Measurements from ENCODE around the gene POLR1B. TPM values are rescaled to one million over a fixed set of nuclear protein-coding genes. Genes with fewer than 3 reads are reported as not detected.
"Not testable (repeated sequence)": the region's sequence is repeated elsewhere in the genome, so short reads cannot be mapped to it uniquely, and the experiment has no call there.

Gene POLR1B
- total and polyA plus RNA-seq, 10 of the 15 experiments (the other 5 are each of a cell fraction or from before 2014, with no cell fraction given), result 13.4 to 55.8 (median 35.9) TPM

GRCh38 chr2:112612283-112612682 lies 70.0 kb downstream of the POLR1B start:
- H3K27me3 ChIP-seq (replicated peaks in 1 of 2; ENCODE audit: control insufficient read depth in 2 of 2, insufficient read depth in 2 of 2, low read length in 1 of 2); H3K36me3 ChIP-seq (ENCODE audit: control insufficient read depth in 2 of 2, insufficient read depth in 2 of 2, low read length in 1 of 2); H3K27ac ChIP-seq (ENCODE audit: control insufficient read depth, insufficient read depth); H4K20me1 ChIP-seq (ENCODE audit: control insufficient read depth, insufficient read depth); intact Hi-C loops (cut with micrococcal nuclease; ENCODE audit: unreplicated experiment); BruUV-seq (replicated peaks); H3K9ac ChIP-seq (ENCODE audit: control insufficient read depth, insufficient read depth, low read length); H3K4me2 ChIP-seq (ENCODE audit: control insufficient read depth, insufficient read depth); H2AFZ ChIP-seq (ENCODE audit: control insufficient read depth, low read depth, low read length); DNase-seq (ENCODE audit: low read depth, low spot score); H3K79me2 ChIP-seq (ENCODE audit: control insufficient read depth, insufficient read depth, low read length); RAD21 ChIA-PET (ENCODE audit: unreplicated experiment); H3K4me1 ChIP-seq (ENCODE audit: control insufficient read depth, insufficient read depth, low read length); H3K4me3 ChIP-seq; SMC1A ChIA-PET (ENCODE audit: uncharacterized antibody, unreplicated experiment); H3K9me3 ChIP-seq (replicated peaks; ENCODE audit: control insufficient read depth, insufficient read depth, low read length); FAIRE-seq; POLR2A ChIA-PET; ATAC-seq: not testable (repeated sequence)
- in situ Hi-C loops (cut with MboI), result loop anchor here (10.0 kb wide), 1 partner anchor 343 kb away; no protein-coding TSS in a partner anchor
- 60% methylated on average over 1 of the region's 1 CpG for WGBS (ENCODE audit: insufficient coverage, insufficient replicate concordance, low lambda C conversion rate, missing lambda C conversion rate)
- CTCF ChIA-PET, result interaction anchor here (0.9 to 1.1 kb wide), 2 partner anchors 9 to 13 kb away, joined by 3 read pairs; no protein-coding TSS in a partner anchor

GRCh38 chr2:112614201-112614840 lies 72.1 kb downstream of the POLR1B start:
- Histone ChIP-seq H3K27me3 (replicated peaks in 1 of 2; ENCODE audit: control insufficient read depth in 2 of 2, insufficient read depth in 2 of 2, low read length in 1 of 2) (peaks cover 0 to 2% of the 10 kb centered on the region in 2 experiments; a peak in 2 of 4 replicates), H4K20me1 (ENCODE audit: control insufficient read depth, insufficient read depth) (no peaks in the 10 kb centered on the region), H3K9ac (ENCODE audit: control insufficient read depth, insufficient read depth, low read length) (no peak overlapping the region), H3K36me3 (ENCODE audit: control insufficient read depth in 2 of 2, insufficient read depth in 2 of 2, low read length in 1 of 2) (no peaks in the 10 kb centered on the region), H2AFZ (ENCODE audit: control insufficient read depth, low read depth, low read length) (no peak overlapping the region), H3K9me3 (replicated peaks; ENCODE audit: control insufficient read depth, insufficient read depth, low read length) (no peaks in the 10 kb centered on the region), H3K4me2 (ENCODE audit: control insufficient read depth, insufficient read depth) (no peak overlapping the region), H3K79me2 (ENCODE audit: control insufficient read depth, insufficient read depth, low read length) (no peaks in the 10 kb centered on the region), H3K4me1 (ENCODE audit: control insufficient read depth, insufficient read depth, low read length) (no peaks in the 10 kb centered on the region), H3K27ac (ENCODE audit: control insufficient read depth, insufficient read depth) (no peak overlapping the region), H3K4me3 (no peak overlapping the region)
- no peak for ATAC-seq
- no TSS peak for BruUV-seq (replicated peaks)
- RAD21 ChIA-PET (ENCODE audit: unreplicated experiment), result no interaction called here
- FAIRE-seq, result no peak
- SMC1A ChIA-PET (ENCODE audit: uncharacterized antibody, unreplicated experiment), result no interaction called here
- in situ Hi-C loops (cut with MboI) (loop anchor here (10.0 kb wide), 1 partner anchor 340 kb away; no protein-coding TSS in a partner anchor), intact Hi-C loops (cut with micrococcal nuclease; ENCODE audit: unreplicated experiment) (no loop called here)
- no peak for DNase-seq (ENCODE audit: low read depth, low spot score)
- POLR2A ChIA-PET, result no interaction called here
- CTCF ChIA-PET, result interaction anchor here (3.3 kb wide), 1 partner anchor 111 kb away, joined by 8 read pairs; no protein-coding TSS in a partner anchor
- WGBS (ENCODE audit: insufficient coverage, insufficient replicate concordance, low lambda C conversion rate, missing lambda C conversion rate), result 44% methylated on average over 13 of the region's 13 CpGs
- TF ChIP-seq ZNF622 (IDR thresholded peaks at IDR 0.05) (no peak), CREB1 (IDR thresholded peaks at IDR 0.05; ENCODE audit: low read depth) (no peak), RUNX3 (IDR thresholded peaks at IDR 0.05; ENCODE audit: low read length) (no peak), CBX5 (IDR thresholded peaks at IDR 0.05; ENCODE audit: low read depth) (no peak), E4F1 (IDR thresholded peaks at IDR 0.05; ENCODE audit: borderline replicate concordance, partially characterized antibody) (no peak), PKNOX1 (IDR thresholded peaks at IDR 0.05) (no peak), HDAC6 (IDR thresholded peaks at IDR 0.05; ENCODE audit: unreplicated experiment) (no peak), PAX8 (IDR thresholded peaks at IDR 0.05) (no peak), STAT3 (IDR thresholded peaks at IDR 0.05; ENCODE audit: low read depth, low read length) (no peak), ZNF207 (IDR thresholded peaks at IDR 0.05; ENCODE audit: borderline replicate concordance) (no peak), NFYB (IDR thresholded peaks at IDR 0.05; ENCODE audit: insufficient read depth, low read depth, low read length) (no peak), TARDBP (IDR thresholded peaks at IDR 0.05; ENCODE audit: borderline replicate concordance) (no peak), TAF1 (IDR thresholded peaks at IDR 0.05; ENCODE audit: borderline replicate concordance, low read depth, low read length) (no peak), HCFC1 (IDR thresholded peaks at IDR 0.05; ENCODE audit: low read length) (no peak), POLR2A (IDR thresholded peaks at IDR 0.05; ENCODE audit: low read depth, low read length) (no peak)

All from GM12878 (cell line).